NCI-H1930 (cell line): ENCODE results near the gene PPIL1.
"Not testable (repeated sequence)": the region's sequence is repeated elsewhere in the genome, so short reads cannot be mapped to it uniquely, and the experiment has no call there.

Experiments
- DNase-seq, 2 experiments: peaks; one replicate each; lab custom pipeline; 2025; lab: John Stamatoyannopoulos, UW

Gene PPIL1

DNA sequence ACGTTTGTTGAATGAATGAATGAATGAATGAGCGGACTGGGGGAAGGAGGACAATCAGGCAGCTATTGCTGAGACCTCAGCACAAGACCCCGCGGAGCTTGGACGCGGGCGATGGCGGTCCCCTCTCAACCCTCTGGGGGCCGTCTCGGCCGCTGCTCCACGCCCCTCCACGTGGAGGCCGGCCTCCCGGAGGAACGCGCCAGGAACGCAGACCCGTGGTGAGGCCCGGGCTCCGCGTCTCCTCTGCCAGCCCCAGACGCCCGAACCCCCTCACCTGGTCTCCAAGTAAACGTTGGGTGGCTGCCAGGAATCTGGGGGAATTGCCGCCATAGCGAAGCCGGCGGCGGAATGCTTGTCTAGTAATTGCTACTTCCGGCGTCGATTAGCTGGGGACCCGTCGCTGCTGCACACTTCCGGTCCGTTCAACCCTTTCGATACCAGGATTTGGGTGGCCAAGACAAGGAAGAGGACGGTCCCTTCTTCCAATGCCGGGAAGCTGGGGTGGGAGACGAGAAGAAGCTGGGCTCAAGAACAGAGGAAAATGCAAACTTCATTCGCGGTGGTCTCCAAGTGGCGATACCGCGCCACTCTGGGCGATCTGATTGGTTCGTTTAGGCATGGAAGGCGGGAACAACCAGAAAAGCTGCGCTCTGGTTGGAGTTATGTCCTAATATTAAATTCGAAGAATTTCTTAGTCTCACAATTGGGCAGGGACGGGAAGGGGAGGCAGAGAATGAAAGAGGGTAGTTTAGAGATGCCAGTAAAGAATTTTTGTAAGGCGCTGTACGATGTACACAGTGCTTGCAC is at the start of gene PPIL1:
Gene PPIL1, minus strand, starts transcription at position 361 of the 807 bp plus-strand sequence. Its CDS starts 31 bp downstream, at position 330.
- peak; percentile 88 to 91 for DNase-seq

DNA sequence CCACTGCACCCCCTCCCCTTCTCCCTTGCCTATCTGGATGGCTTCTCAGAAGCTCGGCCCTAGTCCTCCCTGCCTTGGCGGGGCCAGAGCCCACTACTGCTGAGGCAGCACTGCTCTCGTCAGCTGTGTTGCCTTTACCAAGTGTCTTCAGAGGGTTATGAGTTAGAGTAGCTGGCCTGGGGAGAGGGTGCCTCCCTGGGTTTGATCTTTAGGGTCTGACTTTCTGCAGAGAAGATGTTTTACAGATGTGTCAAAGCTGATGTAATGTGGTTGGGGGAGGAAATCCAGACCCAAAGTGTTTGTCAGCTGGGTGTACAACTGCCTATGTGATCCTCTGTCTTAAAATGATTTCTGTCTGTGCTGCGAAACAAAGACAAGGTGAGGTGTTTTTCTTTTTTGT is 49.5 kb upstream of the PPIL1 start:
- DNase-seq = no peak

DNA sequence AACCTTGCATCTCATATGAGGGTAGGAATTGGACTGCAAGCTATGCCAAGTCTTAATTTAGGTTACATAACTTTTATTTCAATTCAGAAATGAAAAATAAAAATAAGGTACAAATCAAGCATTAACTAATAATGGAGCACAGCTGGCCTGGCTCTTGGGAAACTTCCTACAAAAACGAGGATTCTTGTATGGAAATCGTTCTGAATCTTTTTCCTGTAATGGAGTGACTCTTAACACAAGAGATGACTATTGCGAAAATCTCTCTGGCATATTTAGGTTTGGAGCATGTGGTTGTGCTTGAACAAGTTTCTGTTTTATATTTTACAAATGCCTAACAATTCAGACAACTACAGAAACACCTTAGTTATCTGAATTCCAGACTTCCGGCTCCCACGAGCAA is 45.9 kb upstream of the PPIL1 start:
- no peak for DNase-seq

DNA sequence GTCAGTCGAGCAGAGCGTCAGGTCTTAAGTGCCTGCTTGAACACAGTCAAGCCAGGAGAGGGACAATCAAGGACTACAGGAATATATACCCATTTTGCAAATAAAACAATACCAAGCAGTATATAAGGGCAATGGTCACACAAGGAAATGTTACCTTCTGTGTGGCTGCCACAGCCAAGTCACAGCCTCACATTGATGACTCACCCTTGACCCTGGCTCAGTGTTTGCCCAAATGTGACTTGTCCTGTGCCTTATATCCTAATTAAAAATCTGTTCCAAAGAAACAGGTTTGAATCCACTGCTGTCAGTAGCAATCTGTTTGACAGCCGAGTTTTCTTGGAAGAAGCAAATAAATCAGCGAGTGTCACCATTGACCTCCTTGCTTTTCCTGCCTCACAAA is 45.4 kb upstream of the PPIL1 start:
- DNase-seq = no peak

DNA sequence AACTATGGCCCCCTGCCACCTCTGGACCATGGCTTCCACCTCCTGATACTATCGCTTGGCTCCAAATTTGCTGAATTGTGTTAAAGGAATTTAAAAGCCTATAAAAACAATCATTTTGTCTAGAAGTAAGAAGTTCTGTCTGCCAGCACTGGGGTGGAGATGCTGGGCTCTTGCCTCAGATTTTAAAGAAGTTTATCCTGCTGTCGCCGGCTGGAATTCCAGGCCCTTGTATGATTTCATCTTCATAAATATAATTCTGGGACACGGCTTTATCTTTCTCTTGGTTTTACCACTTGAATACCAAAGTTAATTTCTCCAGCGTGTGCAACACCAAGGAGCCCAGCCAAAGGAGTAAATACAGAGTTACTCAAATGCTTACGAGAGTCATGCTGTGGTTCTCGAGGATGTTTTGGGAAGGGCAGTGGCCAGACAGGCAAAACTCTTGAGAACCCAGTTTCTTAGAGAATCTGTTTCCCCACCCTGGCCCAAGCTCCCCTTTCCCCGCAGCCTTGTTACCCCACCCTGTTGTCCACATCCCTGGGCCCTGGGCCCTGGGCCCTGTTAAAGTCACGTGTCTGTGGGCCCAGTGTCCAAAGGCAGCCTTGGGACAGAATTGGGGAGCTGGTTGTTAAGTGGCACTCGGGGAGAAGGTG is 43.1 kb upstream of the PPIL1 start:
- no peak for DNase-seq

- DNase-seq = no peak
Measured at GRCh38 chr6:36916126-36916525, 41.5 kb upstream of the PPIL1 start.

DNA sequence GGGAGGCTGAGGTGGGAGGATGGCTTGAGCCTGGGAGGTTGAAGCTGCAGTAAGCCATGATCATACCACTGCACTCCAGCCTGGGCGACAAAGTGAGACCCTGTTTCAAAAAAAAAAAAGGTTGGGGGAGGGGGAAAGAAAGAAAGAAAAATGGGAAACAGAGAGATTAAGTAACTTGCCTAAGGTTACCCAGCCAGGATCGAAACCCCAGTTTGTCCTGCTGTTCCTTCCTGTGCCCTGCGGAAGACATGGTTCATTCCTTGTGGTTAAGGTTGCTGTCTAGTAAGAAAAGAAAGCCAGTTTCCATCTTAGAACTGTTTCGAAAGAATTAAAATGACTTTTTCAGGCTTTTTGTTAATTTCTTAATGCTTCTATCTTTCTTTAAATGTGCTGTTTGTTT is 41.0 kb upstream of the PPIL1 start:
- no peak for DNase-seq

DNA sequence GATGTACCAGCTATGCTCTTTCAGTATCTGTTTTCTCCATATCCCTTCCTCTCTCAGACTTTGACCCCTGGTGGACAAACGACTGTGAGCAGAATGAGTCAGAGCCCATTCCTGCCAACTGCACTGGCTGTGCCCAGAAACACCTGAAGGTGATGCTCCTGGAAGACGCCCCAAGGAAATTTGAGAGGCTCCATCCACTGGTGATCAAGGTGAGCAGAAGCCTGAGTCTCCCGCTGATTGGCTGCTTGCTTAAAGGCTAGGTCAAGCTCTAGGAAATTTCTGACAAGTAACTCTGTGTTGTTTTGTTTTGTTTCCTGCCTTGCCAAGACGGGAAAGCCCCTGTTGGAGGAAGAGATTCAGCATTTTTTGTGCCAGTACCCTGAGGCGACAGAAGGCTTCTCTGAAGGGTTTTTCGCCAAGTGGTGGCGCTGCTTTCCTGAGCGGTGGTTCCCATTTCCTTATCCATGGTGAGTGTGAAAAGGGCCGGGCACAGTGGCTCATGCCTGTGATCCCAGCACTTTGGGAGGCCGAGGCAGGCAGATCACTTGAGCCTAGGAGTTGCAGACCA is 39.7 kb upstream of the PPIL1 start:
- no peak for DNase-seq

GRCh38 chr6:36913082-36913481 is 38.5 kb upstream of the PPIL1 start:
- DNase-seq = no peak

DNA sequence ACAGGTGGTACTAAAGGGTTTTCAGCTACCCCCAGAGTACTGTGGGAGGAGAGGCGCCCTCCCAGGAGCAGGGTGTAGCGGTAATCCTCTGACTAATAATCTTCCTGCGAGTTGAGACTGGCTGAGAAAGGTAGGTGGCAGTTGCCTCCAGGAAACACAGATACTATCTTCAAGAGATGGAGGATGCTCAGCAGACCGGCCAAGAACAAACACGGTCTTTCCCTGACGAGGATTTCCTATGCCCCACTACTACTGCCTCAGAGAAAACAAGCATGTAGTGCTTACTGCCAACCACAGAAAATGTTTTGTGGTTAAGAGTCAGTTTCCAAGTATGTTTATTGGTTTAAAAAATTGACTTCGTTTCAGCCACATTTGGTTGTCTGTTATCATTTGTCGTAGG is 38.0 kb upstream of the PPIL1 start:
- DNase-seq = no peak

GRCh38 chr6:36912030-36912454 is 37.4 kb upstream of the PPIL1 start:
- no peak for DNase-seq

GRCh38 chr6:36908747-36909146 is 34.1 kb upstream of the PPIL1 start:
- no peak for DNase-seq

GRCh38 chr6:36907781-36908180 is 33.2 kb upstream of the PPIL1 start:
- no peak for DNase-seq

DNA sequence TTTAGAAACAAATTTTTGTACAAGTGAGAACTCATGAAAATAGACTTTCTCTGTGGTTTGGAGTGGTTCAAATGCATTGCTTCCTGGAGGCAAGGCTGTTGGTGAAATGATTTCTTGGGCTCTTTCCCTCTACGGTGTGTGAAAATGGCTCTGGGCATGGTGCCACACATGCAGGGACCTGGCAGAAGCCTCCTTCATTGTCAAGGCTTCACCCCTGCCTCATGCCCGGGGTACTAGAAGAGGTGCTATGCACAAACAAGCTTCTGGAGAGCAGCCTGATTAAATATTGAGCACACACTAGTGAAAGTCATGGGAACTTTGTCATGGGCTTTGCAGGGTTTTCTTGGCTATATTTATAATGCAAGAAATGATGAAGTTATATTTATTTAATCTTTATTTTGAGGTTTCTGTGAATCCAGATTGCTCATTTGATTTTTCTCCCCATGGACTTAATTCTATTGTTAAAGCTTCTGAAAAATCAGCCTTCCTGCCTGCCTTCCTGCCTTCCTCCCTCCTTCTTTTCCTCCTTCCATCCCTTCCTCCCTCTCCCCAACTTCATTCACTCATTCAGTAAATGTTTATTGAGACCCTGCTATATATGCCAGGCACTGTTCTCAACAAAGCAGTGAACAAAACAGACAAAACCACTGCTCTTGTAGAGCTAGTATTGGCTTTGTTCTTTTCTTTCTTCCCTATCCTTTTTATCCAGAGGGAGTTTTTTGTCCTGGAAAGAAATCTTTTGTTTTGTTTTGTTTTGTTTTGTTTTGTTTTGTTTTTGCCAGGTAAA is 32.1 kb upstream of the PPIL1 start:
- no peak for DNase-seq

DNA sequence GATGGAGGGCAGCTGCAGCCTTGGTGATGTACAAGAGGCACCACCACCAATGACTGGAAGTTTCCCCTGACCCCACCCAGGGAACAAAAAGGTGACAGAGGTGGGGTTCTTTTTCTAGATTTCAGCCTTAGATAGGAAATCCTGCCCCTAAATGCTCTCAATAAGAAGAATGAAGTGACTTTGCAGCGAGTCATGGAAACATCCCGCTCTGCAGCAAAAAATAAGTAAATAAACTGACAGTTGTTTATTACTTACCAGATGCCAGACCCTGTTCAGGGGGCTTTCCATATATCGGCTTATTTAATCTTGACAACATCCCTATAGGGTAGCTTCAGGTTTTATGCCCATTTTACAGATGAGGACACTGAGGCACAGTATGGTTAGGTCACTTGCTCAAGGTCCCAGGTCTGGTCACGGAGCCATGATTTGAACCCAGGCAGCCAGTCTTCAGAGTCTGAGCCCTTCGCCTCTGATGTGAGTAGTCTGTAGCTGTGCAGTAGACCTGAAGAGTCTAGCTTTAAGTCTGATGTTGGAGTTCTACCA is 30.3 kb upstream of the PPIL1 start:
- DNase-seq = no peak

- no peak for DNase-seq
Measured at GRCh38 chr6:36904114-36904513, 29.5 kb upstream of the PPIL1 start.

GRCh38 chr6:36897609-36898008 is 23.0 kb upstream of the PPIL1 start:
- DNase-seq = no peak

DNA sequence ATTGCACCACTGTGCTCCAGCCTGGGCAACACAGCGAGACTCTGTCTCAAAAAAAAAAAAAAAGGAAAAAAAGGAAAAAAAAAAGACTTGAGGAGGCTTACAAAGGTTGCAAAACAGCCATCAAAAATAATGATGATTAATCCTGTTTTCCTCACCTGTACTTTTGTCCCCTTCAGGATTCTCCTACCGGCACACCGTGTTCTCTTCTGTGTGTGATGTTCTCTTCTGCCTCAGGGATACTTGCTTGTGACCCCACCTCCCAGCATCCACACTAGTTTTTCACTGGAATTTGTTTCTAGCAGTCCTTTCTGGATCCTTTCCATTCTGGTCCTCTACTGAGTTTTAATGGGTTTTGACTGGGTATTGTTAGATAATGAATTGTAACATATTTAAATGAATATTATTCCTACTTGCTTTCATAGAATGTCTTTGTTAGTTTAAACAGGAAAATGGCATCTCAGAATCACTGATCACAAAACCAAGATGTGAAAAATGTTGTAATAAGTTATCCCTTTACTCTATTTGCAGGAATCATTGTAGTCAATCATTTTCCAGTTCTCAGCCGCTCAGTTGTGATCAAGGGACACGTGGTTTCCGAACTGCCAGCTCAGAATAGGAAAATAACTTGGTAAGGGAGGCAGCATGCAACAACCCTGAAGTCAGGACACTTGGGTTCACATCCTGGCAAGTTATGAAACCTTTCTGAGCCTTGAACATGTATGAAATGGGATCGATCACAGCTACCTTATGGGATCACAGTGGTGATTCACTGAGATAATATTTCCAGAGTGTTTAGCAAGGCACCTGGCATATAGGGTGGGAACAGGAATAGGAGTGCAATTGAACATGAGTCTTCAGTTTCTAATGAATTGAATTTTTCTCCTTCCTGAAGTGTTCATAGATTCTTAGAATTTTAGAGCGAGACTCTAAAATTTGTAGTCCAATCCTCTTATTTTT is 19.7 kb upstream of the PPIL1 start:
- DNase-seq = no peak

GRCh38 chr6:36891153-36891552 is 16.6 kb upstream of the PPIL1 start:
- DNase-seq = not testable (repeated sequence)

- DNase-seq = no peak
Measured at GRCh38 chr6:36890112-36890663, 15.6 kb upstream of the PPIL1 start.
